Gastrocnemius medialis (tissue), 4 donors: Measurements from ENCODE around the gene PEAK3.

Experiments used
- CTCF ChIP-seq, 5 experiments: fragments of 450-650 bp in 3 of 5; fragments of 200-600 bp in 2 of 5; sonication (generic) in 2 of 5; IDR thresholded peaks in 4 of 5; conservative IDR thresholded peaks in 1 of 5; 1 replicate in 4 of 5; 2 replicates in 1 of 5; pipeline ENCODE4 v1.5.1; 2016 to 2019; ENCODE audit warnings: antibody characterized with exemption in 5 of 5, mild to moderate bottlenecking in 3 of 5, moderate library complexity in 3 of 5
- POLR2A ChIP-seq, 2 donors: fragments of 450-650 bp; IDR thresholded peaks; one replicate each; pipeline ENCODE4 v1.6.1; 2017; ENCODE audit warnings: antibody characterized with exemption in 2 of 2, mild to moderate bottlenecking in 2 of 2, moderate library complexity in 2 of 2

DNA sequence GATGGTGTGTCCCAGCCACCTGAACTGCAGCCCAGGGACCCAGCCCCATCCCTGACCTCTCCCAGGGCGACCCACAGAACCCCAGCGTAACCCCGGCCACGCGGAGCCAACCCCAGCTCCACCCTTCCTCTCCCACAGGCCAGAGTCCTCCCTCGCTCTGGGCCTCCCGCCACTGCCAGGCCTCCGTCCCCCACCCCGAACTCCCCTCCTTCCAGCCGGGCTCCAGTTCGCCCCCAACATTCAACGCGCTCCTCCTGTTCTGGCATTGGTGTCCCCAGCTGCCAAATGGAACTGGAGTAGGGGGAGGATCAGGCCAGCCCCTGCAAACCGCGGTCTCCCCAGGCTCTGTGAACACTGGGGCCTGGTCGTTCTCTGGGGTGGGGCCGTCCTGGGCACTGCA lies 18.6 kb upstream of the PEAK3 start:
- TF ChIP-seq POLR2A (IDR thresholded peaks at IDR 0.05) (no peak), CTCF (IDR thresholded peaks at IDR 0.05 in 4 of 5, conservative IDR thresholded peaks at IDR 0.05 in 1 of 5) (no peak)
